HG02623 (cell line): ENCODE data around the gene ZNF486.
"Not testable (repeated sequence)": the region's sequence is repeated elsewhere in the genome, so short reads cannot be mapped to it uniquely, and the experiment has no call there.

Experiments
- ATAC-seq: cut with Tn5 transposase; IDR thresholded peaks from one replicate; pipeline ENCODE4 v1.9.1; 2021; ENCODE audit warnings: moderate library complexity; ENCODE audit not compliant: unreplicated experiment

Gene ZNF486

GRCh38 chr19:20167020-20167644 is at the start of gene ZNF486:
Gene ZNF486, plus strand, starts transcription at chr19:20167214. Its CDS starts 117 bp downstream, at chr19:20167331.
- ATAC-seq, result peak; percentile 94

- ATAC-seq, result not testable (repeated sequence)
Observed at GRCh38 chr19:20118064-20118839, 48.8 kb upstream of the ZNF486 start.

GRCh38 chr19:20124879-20125278 is 42.1 kb upstream of the ZNF486 start:
- ATAC-seq, result no peak

GRCh38 chr19:20132933-20133332 is 34.1 kb upstream of the ZNF486 start:
- not testable (repeated sequence) for ATAC-seq

- ATAC-seq, result not testable (repeated sequence)
Observed at GRCh38 chr19:20137714-20138113, 29.3 kb upstream of the ZNF486 start.

GRCh38 chr19:20151617-20152145 is 15.3 kb upstream of the ZNF486 start:
- no peak for ATAC-seq

GRCh38 chr19:20152506-20152905 is 14.5 kb upstream of the ZNF486 start:
- ATAC-seq, result not testable (repeated sequence)

- ATAC-seq, result no peak
Observed at GRCh38 chr19:20153281-20153680, 13.7 kb upstream of the ZNF486 start.

- no peak for ATAC-seq
Observed at GRCh38 chr19:20154636-20155035, 12.4 kb upstream of the ZNF486 start.

- no peak for ATAC-seq
Observed at GRCh38 chr19:20162821-20163220, 4.2 kb upstream of the ZNF486 start.

- ATAC-seq, result no peak
Observed at GRCh38 chr19:20164456-20164855, 2.6 kb upstream of the ZNF486 start.

GRCh38 chr19:20165971-20166592 is 932 bp upstream of the ZNF486 start:
- no peak for ATAC-seq

- ATAC-seq, result no peak
Observed at GRCh38 chr19:20167651-20168122, 673 bp downstream of the ZNF486 start.

GRCh38 chr19:20171285-20171684 is 4.3 kb downstream of the ZNF486 start:
- ATAC-seq, result no peak

GRCh38 chr19:20175848-20176247 is 8.8 kb downstream of the ZNF486 start:
- ATAC-seq, result not testable (repeated sequence)

GRCh38 chr19:20179956-20180355 is 12.9 kb downstream of the ZNF486 start:
- ATAC-seq, result not testable (repeated sequence)

- no peak for ATAC-seq
Observed at GRCh38 chr19:20182222-20182785, 15.3 kb downstream of the ZNF486 start.

- no peak for ATAC-seq
Observed at GRCh38 chr19:20186174-20186573, 19.2 kb downstream of the ZNF486 start.

GRCh38 chr19:20197747-20198146 is 30.7 kb downstream of the ZNF486 start:
- no peak for ATAC-seq

GRCh38 chr19:20209051-20209450 is 42.0 kb downstream of the ZNF486 start:
- ATAC-seq, result no peak

- not testable (repeated sequence) for ATAC-seq
Observed at GRCh38 chr19:20214366-20214765, 47.4 kb downstream of the ZNF486 start.
